ENCODE results near the gene ADRA2B.

The ADRA2B gene

GRCh38 chr2:96103187-96103601 lies 13.2 kb downstream of the ADRA2B start:
- no peak for DNase-seq

- DNase-seq, result no peak
Measured at GRCh38 chr2:96102596-96103186, 13.7 kb downstream of the ADRA2B start.

GRCh38 chr2:96100893-96101304 lies 15.5 kb downstream of the ADRA2B start:
- no peak for DNase-seq

GRCh38 chr2:96099861-96100798 lies 16.2 kb downstream of the ADRA2B start:
- DNase-seq, result no peak

- no peak for DNase-seq
Measured at GRCh38 chr2:96098900-96099590, 17.3 kb downstream of the ADRA2B start.

- no peak for DNase-seq
Measured at GRCh38 chr2:96097951-96098823, 18.2 kb downstream of the ADRA2B start.

GRCh38 chr2:96097441-96097840 lies 18.9 kb downstream of the ADRA2B start:
- no peak for DNase-seq

- no peak for DNase-seq
Measured at GRCh38 chr2:96095116-96095636, 21.2 kb downstream of the ADRA2B start.

- no peak for DNase-seq
Measured at GRCh38 chr2:96093528-96093927, 22.8 kb downstream of the ADRA2B start.

GRCh38 chr2:96092951-96093350 lies 23.4 kb downstream of the ADRA2B start:
- DNase-seq, result no peak

- DNase-seq, result no peak
Measured at GRCh38 chr2:96092573-96092877, 23.8 kb downstream of the ADRA2B start.

GRCh38 chr2:96091711-96092572 lies 24.4 kb downstream of the ADRA2B start:
- DNase-seq, result no peak

GRCh38 chr2:96091141-96091710 lies 25.1 kb downstream of the ADRA2B start:
- no peak for DNase-seq

- DNase-seq, result no peak
Measured at GRCh38 chr2:96090196-96090926, 26.0 kb downstream of the ADRA2B start.

- no peak for DNase-seq
Measured at GRCh38 chr2:96089356-96090195, 26.8 kb downstream of the ADRA2B start.

GRCh38 chr2:96088340-96089335 lies 27.7 kb downstream of the ADRA2B start:
- no peak for DNase-seq

GRCh38 chr2:96087130-96087529 lies 29.2 kb downstream of the ADRA2B start:
- DNase-seq, result no peak
